Osteoblast (primary cell): ENCODE data around the gene BLOC1S4. TPM values are rescaled to one million over a fixed set of nuclear protein-coding genes. Genes with fewer than 3 reads are reported as not detected.

Source experiments
- DNase-seq: peaks from one replicate; pipeline ENCODE4 v3.0.0; 2011; ENCODE audit warnings: low spot score, mixed read lengths; ENCODE audit not compliant: insufficient read length; ENCODE audit errors: missing footprints
- H2AFZ ChIP-seq: 2 replicates; pipeline ENCODE4 v1.6.0; 2011; ENCODE audit warnings: mild to moderate bottlenecking, low read length
- H3K27ac ChIP-seq: 2 replicates; pipeline ENCODE4 v1.5.1; 2011; ENCODE audit warnings: mild to moderate bottlenecking, low read depth, low read length, moderate library complexity
- H3K27me3 ChIP-seq: 2 replicates; pipeline ENCODE4 v1.6.0; 2012; ENCODE audit warnings: mild to moderate bottlenecking, control low read depth, inconsistent platforms, low read length, moderate library complexity; ENCODE audit not compliant: insufficient read depth
- H3K36me3 ChIP-seq: 2 replicates; pipeline ENCODE4 v1.5.1; 2011; ENCODE audit warnings: mild to moderate bottlenecking, low read length, control low read depth, moderate library complexity; ENCODE audit not compliant: insufficient read depth
- H3K4me1 ChIP-seq: 2 replicates; pipeline ENCODE4 v1.5.1; 2011; ENCODE audit warnings: mild to moderate bottlenecking, low read length, control low read depth, moderate library complexity; ENCODE audit not compliant: insufficient read depth
- H3K4me2 ChIP-seq: 2 replicates; pipeline ENCODE4 v1.6.0; 2011; ENCODE audit warnings: mild to moderate bottlenecking, low read length; ENCODE audit not compliant: insufficient read depth
- H3K4me3 ChIP-seq: fragments of 200-600 bp; sonication (generic); 3 replicates; pipeline ENCODE4 v1.5.1; 2012; ENCODE audit warnings: mild to moderate bottlenecking, low read length, inconsistent platforms; ENCODE audit not compliant: insufficient read depth
- H3K79me2 ChIP-seq: 2 replicates; pipeline ENCODE4 v1.6.0; 2012; ENCODE audit warnings: mild to moderate bottlenecking, low read length, control low read depth, inconsistent platforms; ENCODE audit not compliant: insufficient read depth
- H3K9me3 ChIP-seq: 2 replicates; pipeline ENCODE4 v1.5.1; 2011; ENCODE audit warnings: low read depth, low read length, control low read depth
- H4K20me1 ChIP-seq: 2 replicates; pipeline ENCODE4 v1.6.0; 2012; ENCODE audit warnings: mild to moderate bottlenecking, low read length, control low read depth; ENCODE audit not compliant: insufficient read depth
- CTCF ChIP-seq: IDR thresholded peaks from 2 replicates; pipeline ENCODE4 v1.5.1; 2011; ENCODE audit warnings: mild to moderate bottlenecking, low read depth, low read length, moderate library complexity; ENCODE audit errors: extremely low read depth
- total RNA-seq: library from RNA; depleted of rRNA; stranded (reverse); fragments of >200 nt; gene quantifications from 2 replicates; pipeline ENCODE4 v1.2.3, GENCODE V29; 2012

The BLOC1S4 gene
- total RNA-seq, 1 donor = 10.9 TPM

GRCh38 chr4:6676722-6677558 is 39.0 kb upstream of the BLOC1S4 start:
- no peak for DNase-seq
- Histone ChIP-seq H4K20me1 (peaks cover 25% of the 10 kb centered on the region), H3K79me2 (peaks cover 28% of the 10 kb centered on the region), H3K4me1 (peaks cover 19% of the 10 kb centered on the region), H3K4me2 (peak overlapping the region; percentile 18), H3K27ac (no peak overlapping the region), H3K9me3 (no peaks in the 10 kb centered on the region), H3K4me3 (no peak overlapping the region), H3K36me3 (peaks cover 7% of the 10 kb centered on the region), H3K27me3 (no peaks in the 10 kb centered on the region), H2AFZ (no peak overlapping the region)
- TF ChIP-seq CTCF = no peak

- peak; percentile 64 for DNase-seq
- H3K4me2 ChIP-seq = no peak overlapping the region
- peak; percentile 10 for TF ChIP-seq CTCF
Measured at GRCh38 chr4:6680372-6681034, 35.5 kb upstream of the BLOC1S4 start.

GRCh38 chr4:6681191-6681590 is 34.8 kb upstream of the BLOC1S4 start:
- Histone ChIP-seq H3K9me3 (no peaks in the 10 kb centered on the region), H3K4me2 (no peak overlapping the region), H3K36me3 (peaks cover 5% of the 10 kb centered on the region), H3K79me2 (peaks cover 12% of the 10 kb centered on the region), H3K4me3 (no peak overlapping the region), H4K20me1 (peaks cover 8% of the 10 kb centered on the region), H2AFZ (no peak overlapping the region), H3K4me1 (no peaks in the 10 kb centered on the region), H3K27ac (no peak overlapping the region), H3K27me3 (no peaks in the 10 kb centered on the region)
- no peak for DNase-seq
- no peak for TF ChIP-seq CTCF

More at GRCh38 chr4:6680372-6681034, 35.5 kb upstream of the BLOC1S4 start:
- peaks cover 6% of the 10 kb centered on the region for H3K4me1 ChIP-seq
- H3K36me3 ChIP-seq = peaks cover 7% of the 10 kb centered on the region
- H2AFZ ChIP-seq = no peak overlapping the region
- H3K4me3 ChIP-seq = no peak overlapping the region
- no peak overlapping the region for H3K27ac ChIP-seq
- H3K79me2 ChIP-seq = peaks cover 19% of the 10 kb centered on the region
- H3K27me3 ChIP-seq = no peaks in the 10 kb centered on the region
- no peaks in the 10 kb centered on the region for H3K9me3 ChIP-seq
- peaks cover 15% of the 10 kb centered on the region for H4K20me1 ChIP-seq
